ENCODE results near the gene FRRS1L.

GRCh38 chr9:109191746-109192145 is 24.7 kb upstream of the FRRS1L start:
- TF ChIP-seq NFIC (IDR thresholded peaks at IDR 0.05) (no peak), TEAD4 (IDR thresholded peaks at IDR 0.05) (no peak), ZBTB7A (IDR thresholded peaks at IDR 0.05; ENCODE audit: low read depth) (no peak), EP300 (IDR thresholded peaks at IDR 0.05; ENCODE audit: borderline replicate concordance) (no peak), RAD21 (IDR thresholded peaks at IDR 0.05; ENCODE audit: low read depth) (no peak), TAF1 (IDR thresholded peaks at IDR 0.05; ENCODE audit: low read depth) (no peak), CREB1 (IDR thresholded peaks at IDR 0.05; ENCODE audit: low read depth) (no peak), YY1 (IDR thresholded peaks at IDR 0.05; ENCODE audit: low read depth) (no peak)
- TF ChIP-seq, protein P1, sequence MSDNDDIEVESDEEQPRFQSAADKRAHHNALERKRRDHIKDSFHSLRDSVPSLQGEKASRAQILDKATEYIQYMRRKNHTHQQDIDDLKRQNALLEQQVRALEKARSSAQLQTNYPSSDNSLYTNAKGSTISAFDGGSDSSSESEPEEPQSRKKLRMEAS (IDR thresholded peaks at IDR 0.05): no peak
- TF ChIP-seq, protein P2, sequence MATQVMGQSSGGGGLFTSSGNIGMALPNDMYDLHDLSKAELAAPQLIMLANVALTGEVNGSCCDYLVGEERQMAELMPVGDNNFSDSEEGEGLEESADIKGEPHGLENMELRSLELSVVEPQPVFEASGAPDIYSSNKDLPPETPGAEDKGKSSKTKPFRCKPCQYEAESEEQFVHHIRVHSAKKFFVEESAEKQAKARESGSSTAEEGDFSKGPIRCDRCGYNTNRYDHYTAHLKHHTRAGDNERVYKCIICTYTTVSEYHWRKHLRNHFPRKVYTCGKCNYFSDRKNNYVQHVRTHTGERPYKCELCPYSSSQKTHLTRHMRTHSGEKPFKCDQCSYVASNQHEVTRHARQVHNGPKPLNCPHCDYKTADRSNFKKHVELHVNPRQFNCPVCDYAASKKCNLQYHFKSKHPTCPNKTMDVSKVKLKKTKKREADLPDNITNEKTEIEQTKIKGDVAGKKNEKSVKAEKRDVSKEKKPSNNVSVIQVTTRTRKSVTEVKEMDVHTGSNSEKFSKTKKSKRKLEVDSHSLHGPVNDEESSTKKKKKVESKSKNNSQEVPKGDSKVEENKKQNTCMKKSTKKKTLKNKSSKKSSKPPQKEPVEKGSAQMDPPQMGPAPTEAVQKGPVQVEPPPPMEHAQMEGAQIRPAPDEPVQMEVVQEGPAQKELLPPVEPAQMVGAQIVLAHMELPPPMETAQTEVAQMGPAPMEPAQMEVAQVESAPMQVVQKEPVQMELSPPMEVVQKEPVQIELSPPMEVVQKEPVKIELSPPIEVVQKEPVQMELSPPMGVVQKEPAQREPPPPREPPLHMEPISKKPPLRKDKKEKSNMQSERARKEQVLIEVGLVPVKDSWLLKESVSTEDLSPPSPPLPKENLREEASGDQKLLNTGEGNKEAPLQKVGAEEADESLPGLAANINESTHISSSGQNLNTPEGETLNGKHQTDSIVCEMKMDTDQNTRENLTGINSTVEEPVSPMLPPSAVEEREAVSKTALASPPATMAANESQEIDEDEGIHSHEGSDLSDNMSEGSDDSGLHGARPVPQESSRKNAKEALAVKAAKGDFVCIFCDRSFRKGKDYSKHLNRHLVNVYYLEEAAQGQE (IDR thresholded peaks at IDR 0.05; ENCODE audit: low read depth): no peak

Data from Ishikawa (cell line).